DLD1 (cell line): ENCODE measurements around the gene FXYD3.

ENCODE experiments used
- in situ Hi-C: cut with HindIII; loops from 2 replicates; pipeline ENCODE4 v1.10.0; 2017; ENCODE audit warnings: low sequenced_read_pairs

Gene FXYD3

GRCh38 chr19:35157431-35157830 lies 41.8 kb downstream of the FXYD3 start:
- in situ Hi-C loops: no loop called here

- in situ Hi-C loops: no loop called here
Observed at GRCh38 chr19:35159606-35160005, 44.0 kb downstream of the FXYD3 start.

GRCh38 chr19:35160629-35161433 lies 45.2 kb downstream of the FXYD3 start:
- in situ Hi-C loops: no loop called here

GRCh38 chr19:35161434-35161743 lies 45.8 kb downstream of the FXYD3 start:
- in situ Hi-C loops: no loop called here

GRCh38 chr19:35162471-35163326 lies 47.1 kb downstream of the FXYD3 start:
- in situ Hi-C loops: no loop called here

GRCh38 chr19:35164418-35164817 lies 48.8 kb downstream of the FXYD3 start:
- in situ Hi-C loops: no loop called here

- in situ Hi-C loops: no loop called here
Observed at GRCh38 chr19:35165200-35166058, 49.8 kb downstream of the FXYD3 start.

GRCh38 chr19:35166100-35167063 lies 50.8 kb downstream of the FXYD3 start:
- in situ Hi-C loops: no loop called here

- in situ Hi-C loops: no loop called here
Observed at GRCh38 chr19:35167251-35168119, 51.9 kb downstream of the FXYD3 start.

- in situ Hi-C loops: no loop called here
Observed at GRCh38 chr19:35168196-35168595, 52.6 kb downstream of the FXYD3 start.

GRCh38 chr19:35169221-35169995 lies 53.8 kb downstream of the FXYD3 start:
- in situ Hi-C loops: no loop called here

- in situ Hi-C loops: no loop called here
Observed at GRCh38 chr19:35170359-35171061, 54.9 kb downstream of the FXYD3 start.

- in situ Hi-C loops: no loop called here
Observed at GRCh38 chr19:35171730-35172129, 56.1 kb downstream of the FXYD3 start.
